Measurements from ENCODE around the gene CACNA1C.
A peak's percentile ranks its signal among the peaks of the same experiment; 100 is the strongest.

The CACNA1C gene

DNA sequence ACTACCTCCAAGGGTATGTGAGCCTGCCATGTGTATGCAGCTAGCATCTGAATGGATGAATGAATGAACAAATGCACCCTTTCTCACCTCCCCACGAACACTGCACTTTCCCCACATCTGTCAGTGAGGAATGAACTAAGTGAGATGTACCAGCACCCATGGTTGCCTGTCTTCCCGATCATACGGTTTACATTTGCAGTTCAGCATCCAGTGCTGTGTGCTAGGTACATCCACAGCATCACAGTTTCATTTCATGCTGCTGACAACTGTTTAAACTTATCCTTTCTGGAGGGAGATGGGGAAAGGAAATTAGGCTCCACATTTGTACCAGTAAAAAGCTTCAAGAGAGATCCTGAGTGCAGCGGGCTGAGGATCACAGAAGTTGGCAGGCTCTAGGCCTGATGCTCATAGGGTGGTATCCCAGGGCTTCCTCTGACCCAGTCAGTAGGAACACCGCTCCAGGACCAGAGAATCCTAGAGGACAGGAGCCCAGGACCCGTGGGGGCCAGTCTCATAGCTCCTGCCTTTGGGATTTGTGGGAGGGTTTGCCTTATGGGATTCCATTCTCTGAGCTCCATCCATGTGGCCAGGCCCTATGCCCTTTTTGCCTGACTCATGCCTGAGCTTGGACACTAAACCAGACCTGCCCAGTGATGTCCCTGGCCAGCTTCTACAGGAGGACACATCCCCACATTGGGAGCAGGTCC is 294.5 kb downstream of the CACNA1C start:
- Histone ChIP-seq H3K4me3 (ENCODE audit: severe bottlenecking) (no peak overlapping the region), H3K27me3 (ENCODE audit: insufficient read depth, poor library complexity, severe bottlenecking) (peaks cover 4% of the 10 kb centered on the region), H3K36me3 (ENCODE audit: low read depth) (no peaks in the 10 kb centered on the region), H3K9me3 (ENCODE audit: severe bottlenecking) (no peaks in the 10 kb centered on the region), H3K27ac (ENCODE audit: poor library complexity, severe bottlenecking) (no peak overlapping the region), H3K4me1 (ENCODE audit: insufficient read depth, poor library complexity, severe bottlenecking) (no peaks in the 10 kb centered on the region)
- no peak for DNase-seq (ENCODE audit: low spot score)
- TF ChIP-seq, protein P1, sequence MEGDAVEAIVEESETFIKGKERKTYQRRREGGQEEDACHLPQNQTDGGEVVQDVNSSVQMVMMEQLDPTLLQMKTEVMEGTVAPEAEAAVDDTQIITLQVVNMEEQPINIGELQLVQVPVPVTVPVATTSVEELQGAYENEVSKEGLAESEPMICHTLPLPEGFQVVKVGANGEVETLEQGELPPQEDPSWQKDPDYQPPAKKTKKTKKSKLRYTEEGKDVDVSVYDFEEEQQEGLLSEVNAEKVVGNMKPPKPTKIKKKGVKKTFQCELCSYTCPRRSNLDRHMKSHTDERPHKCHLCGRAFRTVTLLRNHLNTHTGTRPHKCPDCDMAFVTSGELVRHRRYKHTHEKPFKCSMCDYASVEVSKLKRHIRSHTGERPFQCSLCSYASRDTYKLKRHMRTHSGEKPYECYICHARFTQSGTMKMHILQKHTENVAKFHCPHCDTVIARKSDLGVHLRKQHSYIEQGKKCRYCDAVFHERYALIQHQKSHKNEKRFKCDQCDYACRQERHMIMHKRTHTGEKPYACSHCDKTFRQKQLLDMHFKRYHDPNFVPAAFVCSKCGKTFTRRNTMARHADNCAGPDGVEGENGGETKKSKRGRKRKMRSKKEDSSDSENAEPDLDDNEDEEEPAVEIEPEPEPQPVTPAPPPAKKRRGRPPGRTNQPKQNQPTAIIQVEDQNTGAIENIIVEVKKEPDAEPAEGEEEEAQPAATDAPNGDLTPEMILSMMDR (IDR thresholded peaks at IDR 0.05; ENCODE audit: poor library complexity, severe bottlenecking): no peak
- no peak for ATAC-seq (ENCODE audit: low read depth)

DNA sequence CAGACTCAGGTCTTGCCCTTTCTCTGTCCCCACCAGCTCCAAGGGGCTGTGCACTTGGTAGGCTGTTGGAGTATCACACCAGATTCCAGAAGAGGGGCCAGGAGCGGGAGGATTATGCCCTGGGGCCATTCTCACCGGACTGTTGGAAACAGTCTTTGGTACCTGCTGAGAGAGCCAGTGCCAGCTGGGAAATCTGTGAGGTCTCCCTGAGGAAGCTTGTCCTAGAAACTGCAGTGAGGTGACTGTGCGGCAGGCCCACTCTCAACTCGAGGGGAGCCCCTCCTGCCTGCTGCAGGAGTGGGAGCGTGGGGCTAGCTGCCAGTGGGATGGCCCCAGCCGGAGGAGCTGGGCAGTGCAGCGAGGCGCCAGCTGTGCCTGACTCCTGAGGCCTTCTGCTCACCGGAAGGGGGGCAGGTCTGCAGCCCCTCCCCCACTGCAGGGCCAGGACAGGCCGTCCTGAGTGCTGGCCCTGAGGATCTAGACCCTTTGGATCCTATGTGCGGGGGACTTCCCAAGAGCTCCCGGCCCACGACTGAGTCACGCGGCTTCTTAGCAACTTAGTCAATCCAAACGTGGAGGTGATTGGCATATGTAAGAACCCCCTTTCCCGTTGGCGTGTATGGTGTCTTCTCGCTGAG is 295.2 kb downstream of the CACNA1C start:
- peaks cover 4% of the 10 kb centered on the region for H3K27me3 ChIP-seq (ENCODE audit: insufficient read depth, poor library complexity, severe bottlenecking)
- H3K9me3 ChIP-seq (ENCODE audit: severe bottlenecking): no peaks in the 10 kb centered on the region
- DNase-seq (ENCODE audit: low spot score): no peak

DNA sequence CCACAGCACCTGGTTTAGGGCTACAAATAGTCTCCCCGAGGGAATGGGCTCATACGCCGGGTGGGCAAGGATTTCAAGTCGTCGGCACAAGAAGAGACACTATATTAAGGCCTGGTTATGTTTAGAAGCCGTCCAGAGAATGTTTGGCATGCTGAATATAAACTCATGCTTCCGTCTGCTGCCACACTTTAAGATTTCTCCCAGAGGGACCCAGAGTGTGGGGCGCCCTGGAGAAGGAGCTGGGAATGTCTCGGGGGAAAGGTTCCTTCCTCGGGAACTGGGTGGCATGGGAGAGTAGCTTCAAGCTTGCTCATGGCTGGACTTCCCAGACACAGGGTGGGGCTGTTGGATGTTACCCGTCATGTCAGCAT is 295.7 kb downstream of the CACNA1C start:
- no peak overlapping the region for H3K27ac ChIP-seq (ENCODE audit: poor library complexity, severe bottlenecking)

More for the DNA sequence above, 295.2 kb downstream of the CACNA1C start:
- H3K4me1 ChIP-seq (ENCODE audit: insufficient read depth, poor library complexity, severe bottlenecking): no peaks in the 10 kb centered on the region
- no peak overlapping the region for H3K4me3 ChIP-seq (ENCODE audit: severe bottlenecking)
- no peak for ATAC-seq (ENCODE audit: low read depth)
- TF ChIP-seq, protein P1 (IDR thresholded peaks at IDR 0.05; ENCODE audit: poor library complexity, severe bottlenecking): no peak
- H3K27ac ChIP-seq (ENCODE audit: poor library complexity, severe bottlenecking): no peak overlapping the region
- no peaks in the 10 kb centered on the region for H3K36me3 ChIP-seq (ENCODE audit: low read depth)

DNA sequence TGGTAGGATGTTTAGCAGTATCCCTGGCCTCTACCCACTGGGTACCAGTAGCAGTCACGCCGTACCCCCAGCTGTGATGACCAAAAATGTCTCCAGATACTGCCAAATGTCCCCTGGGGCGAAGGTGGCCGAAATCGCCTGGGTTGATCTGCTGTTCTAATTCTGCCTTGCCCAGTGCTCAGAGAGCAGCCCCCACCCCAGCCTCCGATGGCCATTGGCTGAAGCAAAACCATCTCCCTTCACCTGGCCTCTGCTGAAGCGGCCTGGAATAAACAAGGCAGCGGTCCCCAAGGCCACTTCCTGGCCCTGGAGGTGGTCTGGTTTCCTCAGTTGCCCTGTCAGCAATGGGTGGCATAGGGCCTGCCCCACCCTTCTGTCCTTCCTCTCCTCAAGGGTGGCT is 298.4 kb downstream of the CACNA1C start:
- Histone ChIP-seq H3K27me3 (ENCODE audit: insufficient read depth, poor library complexity, severe bottlenecking) (peaks cover 15% of the 10 kb centered on the region), H3K9me3 (ENCODE audit: severe bottlenecking) (no peaks in the 10 kb centered on the region), H3K27ac (ENCODE audit: poor library complexity, severe bottlenecking) (no peak overlapping the region), H3K4me3 (ENCODE audit: severe bottlenecking) (no peak overlapping the region), H3K4me1 (ENCODE audit: insufficient read depth, poor library complexity, severe bottlenecking) (no peaks in the 10 kb centered on the region), H3K36me3 (ENCODE audit: low read depth) (no peaks in the 10 kb centered on the region)
- DNase-seq (ENCODE audit: low spot score) (no peak), ATAC-seq (ENCODE audit: low read depth) (no peak)
- TF ChIP-seq, protein P1 (IDR thresholded peaks at IDR 0.05; ENCODE audit: poor library complexity, severe bottlenecking): no peak

More for the DNA sequence above, 295.7 kb downstream of the CACNA1C start:
- ATAC-seq (ENCODE audit: low read depth): no peak
- Histone ChIP-seq H3K9me3 (ENCODE audit: severe bottlenecking) (no peaks in the 10 kb centered on the region), H3K4me1 (ENCODE audit: insufficient read depth, poor library complexity, severe bottlenecking) (no peaks in the 10 kb centered on the region), H3K27me3 (ENCODE audit: insufficient read depth, poor library complexity, severe bottlenecking) (peaks cover 4% of the 10 kb centered on the region), H3K36me3 (ENCODE audit: low read depth) (no peaks in the 10 kb centered on the region), H3K4me3 (ENCODE audit: severe bottlenecking) (no peak overlapping the region)
- TF ChIP-seq, protein P1 (IDR thresholded peaks at IDR 0.05; ENCODE audit: poor library complexity, severe bottlenecking): no peak
- no peak for DNase-seq (ENCODE audit: low spot score)

DNA sequence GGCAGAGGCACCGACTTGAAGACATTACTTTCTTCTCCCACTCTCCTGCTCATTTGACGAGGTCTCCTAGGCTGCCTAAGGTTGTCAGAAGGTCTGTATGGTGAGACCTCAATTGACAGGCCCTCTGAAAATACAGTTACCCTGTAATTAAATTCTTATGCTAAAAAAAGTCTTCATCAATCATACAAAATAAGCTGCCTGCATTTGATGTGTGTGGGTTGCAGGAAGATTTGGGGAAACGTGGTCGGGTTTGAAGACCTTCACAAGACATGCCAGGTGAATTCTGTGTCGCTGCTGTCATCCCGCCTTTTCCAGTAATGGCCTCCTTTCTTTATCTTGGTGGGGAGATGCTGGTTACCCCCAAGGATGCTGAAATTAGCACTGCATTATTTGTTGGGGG is 299.4 kb downstream of the CACNA1C start:
- H3K36me3 ChIP-seq (ENCODE audit: low read depth): no peaks in the 10 kb centered on the region
- no peak overlapping the region for H3K4me3 ChIP-seq (ENCODE audit: severe bottlenecking)
- H3K27ac ChIP-seq (ENCODE audit: poor library complexity, severe bottlenecking): no peak overlapping the region
- H3K27me3 ChIP-seq (ENCODE audit: insufficient read depth, poor library complexity, severe bottlenecking): peaks cover 15% of the 10 kb centered on the region
- H3K9me3 ChIP-seq (ENCODE audit: severe bottlenecking): no peaks in the 10 kb centered on the region
- TF ChIP-seq, protein P1 (IDR thresholded peaks at IDR 0.05; ENCODE audit: poor library complexity, severe bottlenecking): no peak
- H3K4me1 ChIP-seq (ENCODE audit: insufficient read depth, poor library complexity, severe bottlenecking): no peaks in the 10 kb centered on the region
- no peak for ATAC-seq (ENCODE audit: low read depth)
- DNase-seq (ENCODE audit: low spot score): peak; percentile 20

Data from RWPE2 (cell line).